Inferior parietal cortex (tissue), 1 donor: ENCODE results near the gene FNDC5.

Source experiments
- DNase-seq: peaks from one replicate; pipeline ENCODE4 v3.0.0-alpha.2; 2016; ENCODE audit errors: extremely low spot score

The FNDC5 gene

GRCh38 chr1:32897082-32898049 is 26.7 kb upstream of the FNDC5 start:
- no peak for DNase-seq

- no peak for DNase-seq
Measured at GRCh38 chr1:32896451-32896850, 25.7 kb upstream of the FNDC5 start.

- DNase-seq: no peak
Measured at GRCh38 chr1:32895325-32896215, 24.9 kb upstream of the FNDC5 start.

GRCh38 chr1:32894681-32895080 is 24.0 kb upstream of the FNDC5 start:
- no peak for DNase-seq

- no peak for DNase-seq
Measured at GRCh38 chr1:32894019-32894600, 23.4 kb upstream of the FNDC5 start.

GRCh38 chr1:32893198-32894018 is 22.7 kb upstream of the FNDC5 start:
- DNase-seq: no peak

GRCh38 chr1:32892368-32893197 is 21.9 kb upstream of the FNDC5 start:
- DNase-seq: peak; percentile 61

- DNase-seq: no peak
Measured at GRCh38 chr1:32891630-32892029, 20.9 kb upstream of the FNDC5 start.

- DNase-seq: no peak
Measured at GRCh38 chr1:32891241-32891570, 20.5 kb upstream of the FNDC5 start.

- DNase-seq: no peak
Measured at GRCh38 chr1:32890516-32891240, 20.0 kb upstream of the FNDC5 start.

- DNase-seq: no peak
Measured at GRCh38 chr1:32889731-32890278, 19.1 kb upstream of the FNDC5 start.

GRCh38 chr1:32888677-32889420 is 18.1 kb upstream of the FNDC5 start:
- no peak for DNase-seq

- no peak for DNase-seq
Measured at GRCh38 chr1:32888134-32888533, 17.4 kb upstream of the FNDC5 start.

- DNase-seq: no peak
Measured at GRCh38 chr1:32887623-32888022, 16.9 kb upstream of the FNDC5 start.

- no peak for DNase-seq
Measured at GRCh38 chr1:32886828-32887414, 16.2 kb upstream of the FNDC5 start.

- DNase-seq: no peak
Measured at GRCh38 chr1:32886004-32886827, 15.5 kb upstream of the FNDC5 start, which contains the start of gene HPCA. HPCA (plus strand) TSS chr1:32886491; CDS start chr1:32888899, 2,408 bp downstream.

- DNase-seq: no peak
Measured at GRCh38 chr1:32885676-32886003, 14.9 kb upstream of the FNDC5 start.

GRCh38 chr1:32884726-32885125 is 14.0 kb upstream of the FNDC5 start:
- no peak for DNase-seq
